NCI-H2081 (cell line): ENCODE results near the gene COQ3.

Experiments
- DNase-seq, 2 experiments: peaks; one replicate each; lab custom pipeline; 2025; lab: John Stamatoyannopoulos, UW

The COQ3 gene

DNA sequence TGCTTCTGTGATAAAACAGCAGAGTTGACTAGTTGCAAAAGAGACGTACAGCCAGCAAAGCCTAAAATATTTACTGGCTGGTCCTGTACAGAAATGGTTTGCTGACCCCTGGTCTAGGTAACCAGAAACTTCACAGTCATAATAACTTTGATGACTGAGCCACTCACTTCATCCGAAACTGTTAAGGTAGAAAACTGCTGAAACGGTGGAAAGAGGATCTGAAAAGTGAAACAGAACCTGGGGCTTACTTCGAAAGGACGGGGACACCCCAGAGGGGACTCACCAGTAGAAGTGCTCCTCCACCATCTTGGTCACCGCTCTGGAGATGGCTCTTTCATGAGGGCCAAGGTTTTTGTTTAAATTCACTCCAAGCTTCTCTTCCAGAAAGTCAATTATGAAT is 60.9 kb downstream of the COQ3 start:
- no peak for DNase-seq

DNA sequence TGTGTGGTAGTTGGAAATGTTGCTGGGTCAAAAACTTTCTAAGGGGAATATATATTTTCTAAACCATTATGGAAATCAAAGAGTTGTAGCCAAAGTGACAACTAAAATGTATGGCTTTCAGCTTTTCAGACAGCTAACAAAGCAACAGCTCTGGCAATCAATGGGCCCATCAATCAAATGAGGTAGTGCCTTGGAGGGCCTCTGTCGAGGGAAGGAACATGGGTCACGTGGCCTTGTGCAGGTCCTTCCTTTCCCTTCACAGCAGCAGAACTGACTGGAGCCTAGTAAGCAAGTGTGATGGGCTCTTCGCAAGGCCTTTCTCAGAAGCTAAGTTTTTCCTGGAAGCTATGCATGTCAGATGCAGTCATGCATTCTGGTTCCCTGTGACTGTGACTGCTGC is 62.5 kb downstream of the COQ3 start:
- no peak for DNase-seq

DNA sequence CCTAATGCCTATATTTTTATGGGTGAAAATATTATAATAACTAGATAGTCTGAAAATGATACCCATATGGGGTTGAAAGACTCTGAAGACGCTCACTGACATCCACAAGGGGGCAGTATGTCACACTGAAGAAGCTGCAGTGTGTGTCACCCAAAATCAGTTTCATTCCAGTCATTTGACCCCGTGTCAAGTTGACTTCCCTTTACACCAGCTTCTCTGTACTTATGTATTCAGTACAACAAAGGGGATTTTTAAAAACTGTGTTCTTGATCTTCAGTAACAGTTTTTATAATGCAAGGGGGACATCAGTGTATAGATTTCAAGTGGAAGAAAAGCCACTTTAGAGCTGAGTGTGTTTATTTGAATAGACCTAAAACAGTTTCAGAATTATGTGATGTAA is 63.8 kb downstream of the COQ3 start:
- peak; percentile 25 to 30 for DNase-seq

DNA sequence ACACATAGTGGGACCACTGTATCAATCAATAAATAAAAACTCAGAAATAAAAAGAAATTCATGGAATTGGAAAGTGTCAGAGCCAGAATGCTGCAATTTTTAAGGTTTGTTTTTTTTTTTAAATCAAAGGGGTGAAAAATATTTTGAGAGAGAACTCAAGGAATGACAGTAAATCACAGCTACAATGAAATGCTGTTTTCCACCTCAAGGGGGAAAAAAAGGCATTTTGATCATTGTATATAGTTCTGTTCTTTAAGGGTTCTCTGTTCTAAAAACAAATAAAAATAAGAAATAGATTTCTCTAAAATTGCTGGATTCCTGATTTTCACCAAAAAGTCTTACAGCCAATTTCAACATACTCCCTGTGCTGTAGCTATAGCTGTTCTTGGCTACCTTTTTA is 69.0 kb downstream of the COQ3 start:
- no peak for DNase-seq
